ENCODE measurements around the gene OR13C8.

The OR13C8 gene

GRCh38 chr9:104618104-104618503 lies 49.1 kb downstream of the OR13C8 start, which contains the start of gene OR13C9:
TSS of gene OR13C9 (minus strand) at chr9:104618204. CDS start at chr9:104618204, 0 bp downstream.
- DNase-seq, result no peak
